Stomach (tissue), 9 donors: ENCODE data around the gene IRF4. TPM values are rescaled to one million over a fixed set of nuclear protein-coding genes. Genes with fewer than 3 reads are reported as not detected.

ENCODE experiments used
- DNase-seq, 2 donors: peaks; one replicate each; pipeline versions ENCODE4 v3.0.0 to v3.0.0-alpha.2; 2013 to 2019
- H3K27ac ChIP-seq, 5 donors: fragments of 200-600 bp in 4 of 5; sonication (generic) in 4 of 5; one replicate each; pipeline ENCODE4 v1.5.1; 2013 to 2019; ENCODE audit warnings: mild to moderate bottlenecking in 1 of 5, moderate library complexity in 1 of 5
- H3K27me3 ChIP-seq, 3 donors: fragments of 200-600 bp; sonication (generic); one replicate each; pipeline ENCODE4 v1.5.1; 2017 to 2019; ENCODE audit warnings: mixed run types in 1 of 3
- H3K36me3 ChIP-seq, 4 donors: fragments of 200-600 bp; sonication (generic); 1 replicate in 3 of 4; 2 replicates in 1 of 4; pipeline ENCODE4 v1.5.1; 2016 to 2019
- H3K4me1 ChIP-seq, 4 donors: fragments of 200-600 bp; sonication (generic); one replicate each; pipeline ENCODE4 v1.5.1; 2016 to 2019
- H3K4me3 ChIP-seq, 4 donors: fragments of 200-600 bp; sonication (generic) in 3 of 4; one replicate each; pipeline ENCODE4 v1.5.1; 2016 to 2019; ENCODE audit warnings: mild to moderate bottlenecking in 1 of 4
- H3K9me3 ChIP-seq, 4 donors: fragments of 200-600 bp; sonication (generic); one replicate each; pipeline ENCODE4 v1.5.1; 2016 to 2019
- EP300 ChIP-seq: sonication (generic); formaldehyde crosslinking; IDR thresholded peaks from one replicate; pipeline ENCODE4 v1.6.1; 2017; ENCODE audit warnings: antibody characterized with exemption
- POLR2A ChIP-seq, 4 donors: fragments of 450-650 bp; IDR thresholded peaks; one replicate each; pipeline ENCODE4 v1.6.1; 2016; ENCODE audit warnings: antibody characterized with exemption in 4 of 4, control low read depth in 2 of 4, mild to moderate bottlenecking in 1 of 4, moderate library complexity in 1 of 4
- POLR2AphosphoS5 ChIP-seq, 3 donors: sonication (generic); formaldehyde crosslinking; IDR thresholded peaks; one replicate each; pipeline ENCODE4 v1.6.1; 2016; ENCODE audit warnings: antibody characterized with exemption in 3 of 3
- WGBS, 5 donors: extraction: QIAGEN DNeasy Blood & Tissue Kit in 3 of 5; methylation state at CpG; one replicate each; pipeline versions ENCODE4 v1.1.5 to v1.1.7; 2013 to 2018; 5-methylcytosine and 5-hydroxymethylcytosine counted together
- intact Hi-C: fragments of 100-400 bp; cut with DNase I; formaldehyde crosslinking; loops from one replicate; pipeline ENCODE4 v1.15.1; 2023; ENCODE audit warnings: low total_unique reads
- polyA plus RNA-seq, 3 donors: library from polyadenylated mRNA; stranded (reverse); fragments of 200-250 nt; gene quantifications; one replicate each; pipeline ENCODE4 v1.2.3, GENCODE V29; 2013
- total RNA-seq, 5 donors: library from RNA; depleted of rRNA; stranded (reverse); fragments of >200 nt; gene quantifications; one replicate each; pipeline versions ENCODE4 v1.1.0 to v1.2.3, GENCODE V29; 2014 to 2016
- TF ChIP-seq, protein P1 (sequence below), 7 experiments: fragments of 450-650 bp in 4 of 7; fragments of 200-600 bp in 3 of 7; sonication (generic) in 3 of 7; IDR thresholded peaks; one replicate each; pipeline ENCODE4 v1.5.1; 2016 to 2019; ENCODE audit warnings: antibody characterized with exemption in 7 of 7, control low read depth in 2 of 7, mild to moderate bottlenecking in 1 of 7
- donor health status: healthy with polysubstance abuse.
- donor health status: Bipolar disorder and iron deficiency.
- donor health status: healthy.

IRF4 gene
- total and polyA plus RNA-seq, 8 donors = 0.48 to 7.0 (median 2.6) TPM; not detected in 1

DNA sequence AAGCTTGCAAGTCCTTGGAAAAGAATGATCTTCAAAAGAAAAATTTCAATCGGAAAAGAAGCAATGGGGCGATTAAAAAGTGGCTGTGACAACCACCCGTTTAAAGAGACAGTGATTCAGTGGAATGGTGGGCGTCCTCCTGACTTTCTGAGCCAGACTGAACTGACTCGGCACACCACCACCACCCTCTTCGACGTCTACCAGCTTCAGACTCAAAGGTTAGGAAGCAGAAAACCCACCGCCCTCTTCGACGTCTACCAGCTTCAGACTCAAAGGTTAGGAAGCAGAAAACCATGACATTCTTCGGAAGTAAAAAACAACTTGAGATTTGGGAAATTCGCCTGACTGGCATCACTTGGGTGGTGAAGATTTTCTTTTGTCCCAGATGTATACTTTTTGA is 28.3 kb upstream of the IRF4 start:
- peaks cover 10 to 32% (median 19%) of the 10 kb centered on the region in 4 donors for H3K9me3 ChIP-seq
- TF ChIP-seq POLR2A (IDR thresholded peaks at IDR 0.05) = no peak
- TF ChIP-seq, protein P1, sequence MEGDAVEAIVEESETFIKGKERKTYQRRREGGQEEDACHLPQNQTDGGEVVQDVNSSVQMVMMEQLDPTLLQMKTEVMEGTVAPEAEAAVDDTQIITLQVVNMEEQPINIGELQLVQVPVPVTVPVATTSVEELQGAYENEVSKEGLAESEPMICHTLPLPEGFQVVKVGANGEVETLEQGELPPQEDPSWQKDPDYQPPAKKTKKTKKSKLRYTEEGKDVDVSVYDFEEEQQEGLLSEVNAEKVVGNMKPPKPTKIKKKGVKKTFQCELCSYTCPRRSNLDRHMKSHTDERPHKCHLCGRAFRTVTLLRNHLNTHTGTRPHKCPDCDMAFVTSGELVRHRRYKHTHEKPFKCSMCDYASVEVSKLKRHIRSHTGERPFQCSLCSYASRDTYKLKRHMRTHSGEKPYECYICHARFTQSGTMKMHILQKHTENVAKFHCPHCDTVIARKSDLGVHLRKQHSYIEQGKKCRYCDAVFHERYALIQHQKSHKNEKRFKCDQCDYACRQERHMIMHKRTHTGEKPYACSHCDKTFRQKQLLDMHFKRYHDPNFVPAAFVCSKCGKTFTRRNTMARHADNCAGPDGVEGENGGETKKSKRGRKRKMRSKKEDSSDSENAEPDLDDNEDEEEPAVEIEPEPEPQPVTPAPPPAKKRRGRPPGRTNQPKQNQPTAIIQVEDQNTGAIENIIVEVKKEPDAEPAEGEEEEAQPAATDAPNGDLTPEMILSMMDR (IDR thresholded peaks at IDR 0.05) = no peak
- no peak for TF ChIP-seq EP300
- no peak for TF ChIP-seq POLR2AphosphoS5 (IDR thresholded peaks at IDR 0.05)
- H3K27me3 ChIP-seq = peaks cover 0 to 24% (median 0%) of the 10 kb centered on the region in 3 donors
- H3K36me3 ChIP-seq = no peaks in the 10 kb centered on the region
- intact Hi-C loops = no loop called here
- no peak for DNase-seq
- no peak overlapping the region for H3K4me3 ChIP-seq
- WGBS, 5 donors = 87 to 93% (median 88%) methylated on average over 12 of the region's 12 CpGs
- H3K4me1 ChIP-seq = no peaks in the 10 kb centered on the region
- H3K27ac ChIP-seq = no peak overlapping the region

DNA sequence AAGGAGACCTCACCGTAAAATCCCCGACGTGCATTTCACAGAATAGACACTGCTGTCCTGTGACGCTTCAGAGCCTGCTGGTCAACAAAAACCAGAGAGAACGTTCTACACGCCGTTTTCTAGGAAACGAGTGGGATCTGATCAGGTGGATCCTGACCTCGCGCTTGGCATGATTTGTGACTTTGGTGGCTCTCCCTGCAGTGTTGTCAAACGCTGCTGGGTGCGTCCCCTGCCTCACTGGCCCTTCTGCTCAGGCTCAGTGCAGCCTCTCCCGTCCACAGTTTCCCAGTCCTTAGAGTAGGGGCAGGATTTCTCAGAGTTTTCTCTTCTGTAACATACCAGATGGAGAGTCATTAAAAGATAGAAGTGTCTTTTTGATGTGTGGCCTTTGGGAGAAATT is 27.6 kb upstream of the IRF4 start:
- Histone ChIP-seq H3K9me3 (peaks cover 10 to 32% (median 19%) of the 10 kb centered on the region in 4 donors), H3K36me3 (no peaks in the 10 kb centered on the region), H3K27ac (no peak overlapping the region), H3K4me3 (no peak overlapping the region), H3K27me3 (peaks cover 0 to 30% (median 0%) of the 10 kb centered on the region in 3 donors), H3K4me1 (no peaks in the 10 kb centered on the region)
- DNase-seq = no peak
- TF ChIP-seq EP300 = no peak
- no peak for TF ChIP-seq POLR2A (IDR thresholded peaks at IDR 0.05)
- TF ChIP-seq, protein P1 (IDR thresholded peaks at IDR 0.05) = no peak
- no peak for TF ChIP-seq POLR2AphosphoS5 (IDR thresholded peaks at IDR 0.05)
- intact Hi-C loops = no loop called here
- WGBS, 5 donors = 89 to 92% (median 90%) methylated on average over 13 of the region's 13 CpGs

DNA sequence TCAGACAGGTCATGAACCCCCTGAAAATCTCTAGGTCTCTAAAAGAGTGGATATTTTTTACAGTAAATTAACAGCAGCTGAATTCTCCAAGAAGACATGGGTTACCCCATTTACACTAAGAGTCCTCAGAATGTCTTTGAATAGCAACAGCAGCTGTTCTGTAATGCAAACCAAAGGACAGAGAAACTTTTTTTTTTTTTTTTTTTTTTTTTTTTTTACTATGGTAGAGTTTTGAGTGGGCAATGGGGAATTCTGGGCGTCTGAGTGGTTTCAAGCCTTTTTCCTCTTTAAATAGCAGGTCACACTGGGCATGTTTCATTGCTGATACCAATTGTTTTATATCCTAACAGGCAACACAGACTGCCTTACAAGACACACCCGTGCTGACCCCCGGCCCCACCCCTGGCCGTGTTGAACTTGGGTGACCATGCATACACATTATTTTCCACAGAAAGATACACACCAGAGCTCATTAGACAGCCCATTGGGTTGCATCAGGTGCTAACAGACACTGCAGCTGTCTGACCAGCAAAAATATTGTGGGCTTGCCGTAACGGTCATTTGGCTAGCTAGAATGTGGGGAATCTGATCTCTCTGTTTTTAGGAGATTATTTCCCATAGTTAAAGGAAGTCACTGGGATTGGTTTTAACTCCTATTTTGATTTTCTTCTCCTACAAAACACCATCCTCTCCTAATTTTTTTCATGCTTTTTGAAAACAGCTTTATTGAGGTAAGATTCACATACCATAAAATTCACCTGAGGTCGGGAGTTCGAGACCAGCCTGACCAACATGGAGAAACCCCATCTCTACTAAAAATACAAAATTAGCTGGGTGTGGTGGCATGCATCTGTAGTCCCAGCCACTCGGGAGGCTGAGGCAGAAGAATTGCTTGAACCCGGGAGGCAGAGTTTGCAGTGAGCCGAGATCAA is 26.7 kb upstream of the IRF4 start:
- Histone ChIP-seq H3K4me1 (no peaks in the 10 kb centered on the region), H3K9me3 (peaks cover 10 to 32% (median 21%) of the 10 kb centered on the region in 4 donors), H3K36me3 (no peaks in the 10 kb centered on the region), H3K27ac (no peak overlapping the region), H3K27me3 (peaks cover 0 to 40% (median 0%) of the 10 kb centered on the region in 3 donors), H3K4me3 (no peak overlapping the region)
- 62 to 74% (median 68%) methylated on average over 11 of the region's 11 CpGs for WGBS, 5 donors
- TF ChIP-seq EP300 = no peak
- TF ChIP-seq, protein P1 (IDR thresholded peaks at IDR 0.05) = no peak
- intact Hi-C loops = no loop called here
- DNase-seq = no peak

DNA sequence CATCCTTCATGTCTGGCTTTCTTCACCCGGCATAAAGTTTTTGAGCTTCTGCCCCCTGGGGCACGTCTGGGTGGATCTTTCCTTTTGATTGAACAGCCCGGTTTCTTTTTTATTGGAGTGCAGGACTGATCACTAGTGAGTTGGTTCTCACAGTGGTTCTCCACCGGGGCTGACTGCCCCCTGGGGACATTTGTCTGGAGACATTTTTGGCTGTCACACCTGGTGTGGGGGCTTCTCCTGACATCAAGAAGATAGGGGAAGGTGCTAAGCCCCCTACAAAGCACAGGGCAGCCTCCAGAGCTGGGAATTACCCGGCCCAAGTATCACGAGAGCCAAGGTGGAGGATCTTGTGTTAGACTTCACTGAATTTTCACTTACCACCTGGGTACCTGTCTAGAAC is 25.7 kb upstream of the IRF4 start:
- Histone ChIP-seq H3K27ac (no peak overlapping the region), H3K27me3 (peaks cover 0 to 50% (median 7%) of the 10 kb centered on the region in 3 donors), H3K9me3 (peaks cover 10 to 36% (median 25%) of the 10 kb centered on the region in 4 donors), H3K4me3 (no peak overlapping the region), H3K36me3 (no peaks in the 10 kb centered on the region), H3K4me1 (no peaks in the 10 kb centered on the region)
- intact Hi-C loops = no loop called here
- TF ChIP-seq POLR2AphosphoS5 (IDR thresholded peaks at IDR 0.05) = no peak
- no peak for TF ChIP-seq POLR2A (IDR thresholded peaks at IDR 0.05)
- TF ChIP-seq, protein P1 (IDR thresholded peaks at IDR 0.05) = no peak
- no peak for TF ChIP-seq EP300
- WGBS, 5 donors = 69 to 71% (median 70%) methylated on average over 6 of the region's 6 CpGs
- DNase-seq = no peak
